DMS53 treated with DMSO at 0.1 percent for 48 hours (cell line): ENCODE data around the gene TNFSF4.

ENCODE experiments used
- DNase-seq: peaks from one replicate; lab custom pipeline; 2025; ENCODE audit not compliant: unreplicated experiment; lab: John Stamatoyannopoulos, UW

TNFSF4 gene

GRCh38 chr1:173210716-173211231 lies 3.6 kb upstream of the TNFSF4 start:
- DNase-seq, result no peak

DNA sequence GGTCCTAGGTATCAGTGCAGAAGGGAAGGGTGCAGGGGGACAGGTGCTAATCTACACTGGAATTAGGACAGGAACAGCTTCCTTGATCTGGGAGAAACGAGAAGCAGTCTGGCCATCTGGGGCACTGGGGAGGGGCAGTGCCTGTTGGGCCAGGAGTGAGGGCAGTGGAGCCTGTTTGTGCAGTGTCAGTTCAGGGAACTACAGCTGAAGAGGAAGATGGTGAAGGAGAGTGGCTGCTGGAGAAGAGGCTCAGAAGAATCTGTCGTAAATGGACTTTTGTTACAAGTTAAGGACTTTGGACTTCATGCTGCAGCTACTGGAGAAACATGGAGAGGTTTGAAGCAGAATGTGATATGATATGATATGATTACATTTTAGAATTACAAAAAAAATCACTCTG lies 3.2 kb upstream of the TNFSF4 start:
- no peak for DNase-seq

GRCh38 chr1:173208868-173209267 lies 1.7 kb upstream of the TNFSF4 start:
- DNase-seq, result no peak

- no peak for DNase-seq
Observed at GRCh38 chr1:173208146-173208545, 1.0 kb upstream of the TNFSF4 start.

DNA sequence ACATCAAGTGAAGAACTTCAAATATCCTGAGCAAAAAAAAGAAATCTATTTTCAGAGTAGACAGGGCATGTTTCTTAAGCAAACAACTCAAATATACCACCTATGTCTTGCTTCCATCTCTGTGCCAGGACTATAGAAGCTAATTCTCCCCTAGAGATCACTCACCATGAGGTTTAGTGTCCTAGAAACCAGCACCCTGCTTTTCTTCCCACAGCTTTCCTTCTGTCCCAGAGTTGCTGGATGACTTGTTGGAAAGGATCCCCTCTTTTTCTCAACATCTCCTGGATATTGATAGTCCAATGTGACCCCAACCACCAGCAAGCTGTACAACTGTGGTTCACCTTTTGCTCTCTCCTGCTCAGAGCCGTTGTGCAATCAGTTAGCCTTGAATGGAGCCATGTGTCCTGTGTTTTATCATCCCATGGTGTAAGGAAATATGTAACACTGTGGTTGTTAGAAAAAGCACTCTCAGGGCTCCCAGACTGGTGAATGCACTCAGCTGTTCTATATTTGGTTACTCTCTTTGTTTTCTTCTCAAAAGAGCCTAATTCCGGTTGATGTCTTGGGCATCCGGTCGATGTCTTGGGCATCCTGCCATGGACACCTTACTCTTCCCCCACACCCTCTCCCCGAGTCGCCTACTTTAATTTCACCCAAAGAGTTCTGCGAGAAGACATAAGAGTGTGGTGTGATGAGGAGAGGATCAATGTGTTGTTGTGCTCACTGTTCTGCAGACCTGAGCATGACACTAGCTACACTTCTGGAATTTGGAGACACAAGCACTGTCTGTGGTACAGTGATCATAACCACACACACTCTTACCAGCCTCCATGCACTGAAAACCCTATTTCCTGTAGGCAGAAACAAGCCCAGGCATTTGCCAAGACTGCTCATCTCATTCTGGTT lies 1.7 kb downstream of the TNFSF4 start:
- no peak for DNase-seq

DNA sequence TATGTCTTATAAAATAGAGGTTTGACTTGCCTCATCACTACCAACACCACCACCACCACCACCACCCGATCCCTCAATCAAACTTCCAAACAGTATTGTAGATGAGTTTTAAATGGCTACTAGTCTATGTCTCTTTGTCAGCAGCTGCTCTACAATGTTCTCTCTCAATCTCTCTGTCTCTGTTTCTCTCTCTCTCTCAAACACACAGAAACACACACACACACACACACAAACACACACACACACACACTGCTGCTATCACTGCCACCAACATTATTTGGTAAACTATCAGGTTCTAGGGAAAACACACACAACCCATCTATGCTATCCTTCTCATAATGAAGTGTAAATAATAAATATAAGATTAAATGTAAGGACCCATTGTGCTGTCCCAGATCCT lies 2.4 kb downstream of the TNFSF4 start:
- no peak for DNase-seq

GRCh38 chr1:173202424-173203145 lies 4.5 kb downstream of the TNFSF4 start:
- DNase-seq, result peak; percentile 61

GRCh38 chr1:173201969-173202368 lies 5.2 kb downstream of the TNFSF4 start:
- no peak for DNase-seq

- no peak for DNase-seq
Observed at GRCh38 chr1:173195596-173196088, 11.5 kb downstream of the TNFSF4 start.

DNA sequence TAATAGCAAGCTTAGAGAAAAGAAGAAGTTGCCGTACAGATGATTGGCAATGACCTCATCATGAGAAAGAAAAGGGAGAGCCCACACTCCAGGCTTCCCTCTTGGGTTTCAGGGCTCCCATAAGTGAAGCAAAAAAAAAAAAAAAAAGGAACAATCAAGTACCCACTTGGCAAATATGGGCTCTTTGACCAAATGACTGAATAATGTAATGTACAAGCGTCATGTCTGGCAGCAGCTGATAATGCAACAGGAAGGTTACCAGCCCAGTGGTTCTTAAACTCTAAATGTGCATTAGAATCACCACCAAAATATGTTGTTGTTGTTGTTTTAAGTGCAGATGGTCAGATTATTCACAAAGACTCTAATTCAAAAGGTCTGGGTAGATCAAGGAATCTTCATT lies 13.5 kb downstream of the TNFSF4 start:
- DNase-seq, result no peak

DNA sequence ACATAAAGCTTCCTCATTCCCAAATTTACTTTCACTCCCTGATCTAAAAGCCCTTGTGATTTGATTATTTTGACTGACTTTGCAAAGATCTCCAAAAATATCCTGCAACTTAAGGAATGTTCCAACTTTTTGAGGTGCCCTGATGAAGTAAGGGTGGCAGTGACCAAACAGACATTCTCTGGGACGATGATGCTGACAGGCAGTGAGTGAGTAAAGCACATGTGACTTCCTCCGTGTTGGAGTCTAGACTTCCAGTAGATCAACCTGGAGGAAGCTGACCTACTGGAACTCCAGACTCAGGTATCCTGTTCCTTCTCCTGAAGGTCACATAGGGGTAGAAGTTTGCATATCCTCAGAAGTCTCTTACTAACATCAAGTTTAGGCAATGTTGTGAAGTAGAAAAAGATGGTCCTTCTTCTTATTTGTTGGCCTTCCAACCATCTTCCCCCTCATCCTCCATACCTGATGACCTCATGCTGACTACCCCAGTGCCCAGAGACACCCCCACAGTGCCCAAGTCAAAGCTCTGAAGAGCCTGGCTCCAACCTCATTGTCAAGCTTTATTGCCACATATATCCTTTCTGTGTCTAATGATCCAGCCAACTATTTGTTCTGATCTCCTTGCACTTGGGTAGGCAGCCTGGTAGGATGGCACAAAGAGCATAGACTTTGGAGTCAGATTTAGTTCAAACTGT lies 16.0 kb downstream of the TNFSF4 start:
- no peak for DNase-seq

GRCh38 chr1:173190101-173190936 lies 16.8 kb downstream of the TNFSF4 start:
- DNase-seq, result peak; percentile 74

DNA sequence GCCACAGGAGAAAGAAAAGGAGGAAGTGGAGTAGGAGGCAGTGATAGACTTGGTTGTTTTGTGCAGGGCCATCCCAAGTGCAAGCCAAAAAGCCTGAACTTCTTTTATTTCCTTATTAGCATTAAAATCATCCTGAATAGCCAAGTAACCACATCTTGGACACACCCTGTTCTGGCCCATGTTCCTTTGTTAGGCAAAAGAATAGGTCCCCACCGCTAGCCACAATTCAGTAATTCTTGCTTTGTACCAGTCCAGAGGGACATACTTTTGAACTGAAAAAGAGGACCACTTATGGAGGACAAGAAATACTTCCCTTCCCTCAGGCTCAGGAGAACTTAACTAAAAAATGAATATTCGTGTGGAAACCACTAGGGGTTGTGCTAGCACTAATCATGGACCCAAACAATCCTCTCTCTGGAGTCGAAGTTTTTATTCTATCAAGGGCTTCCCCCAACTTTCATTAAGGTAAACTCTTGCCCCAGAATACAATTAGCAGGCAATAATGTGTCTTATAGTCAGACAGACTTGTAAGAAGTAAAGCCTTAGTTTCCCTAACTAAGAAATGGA lies 19.4 kb downstream of the TNFSF4 start:
- DNase-seq, result no peak

GRCh38 chr1:173181791-173182190 lies 25.3 kb downstream of the TNFSF4 start:
- no peak for DNase-seq

- no peak for DNase-seq
Observed at GRCh38 chr1:173176246-173176645, 30.9 kb downstream of the TNFSF4 start.

DNA sequence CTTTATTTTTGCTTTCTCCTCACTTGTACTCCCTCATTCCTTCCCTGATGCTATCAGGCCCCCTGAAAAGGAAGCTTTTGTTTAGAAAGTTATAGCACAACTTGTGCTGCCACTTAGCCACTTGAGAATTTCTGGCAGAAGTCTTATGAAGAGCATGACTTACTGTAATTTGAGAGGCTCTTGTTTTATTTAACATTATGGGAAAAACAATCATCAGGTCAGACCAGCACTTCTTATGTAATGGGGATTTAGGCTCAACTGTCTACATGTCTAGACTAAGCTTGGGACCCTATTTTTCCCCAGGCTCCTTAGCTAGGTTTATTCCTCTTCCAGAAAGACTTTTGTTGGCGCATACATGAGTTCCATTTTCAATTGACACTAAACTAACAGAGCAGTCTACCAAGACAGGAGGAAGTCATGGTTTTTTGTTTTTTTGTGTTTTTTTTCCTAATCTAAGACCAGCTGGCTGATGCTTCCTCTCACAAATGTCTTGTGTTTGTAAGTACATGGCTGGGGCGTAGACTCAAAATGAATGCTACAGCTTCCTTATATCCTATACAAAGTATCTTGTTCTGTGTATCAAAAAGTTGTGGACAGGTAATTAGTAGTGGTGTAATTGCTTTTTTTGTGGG lies 31.5 kb downstream of the TNFSF4 start:
- peak; percentile 4 for DNase-seq

DNA sequence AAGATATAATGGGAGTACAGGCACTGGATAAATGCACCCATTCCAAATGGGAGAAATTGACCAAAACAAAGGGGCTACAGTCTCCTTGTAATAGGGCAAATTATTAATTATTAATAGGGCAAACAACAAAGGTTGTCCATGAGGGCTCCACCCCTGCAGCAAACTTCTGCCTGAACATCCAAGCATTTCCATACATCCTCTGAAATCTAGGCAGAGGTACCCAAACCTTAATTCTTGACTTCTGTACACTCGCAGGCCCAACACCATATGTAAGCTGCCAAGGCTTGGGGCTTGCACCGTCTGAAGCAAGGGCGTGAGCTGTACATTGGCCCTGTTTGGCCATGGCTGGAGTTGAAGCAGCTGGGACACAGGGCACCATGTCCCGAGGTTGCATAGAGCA lies 33.7 kb downstream of the TNFSF4 start:
- DNase-seq, result no peak

GRCh38 chr1:173171152-173171551 lies 36.0 kb downstream of the TNFSF4 start:
- no peak for DNase-seq

DNA sequence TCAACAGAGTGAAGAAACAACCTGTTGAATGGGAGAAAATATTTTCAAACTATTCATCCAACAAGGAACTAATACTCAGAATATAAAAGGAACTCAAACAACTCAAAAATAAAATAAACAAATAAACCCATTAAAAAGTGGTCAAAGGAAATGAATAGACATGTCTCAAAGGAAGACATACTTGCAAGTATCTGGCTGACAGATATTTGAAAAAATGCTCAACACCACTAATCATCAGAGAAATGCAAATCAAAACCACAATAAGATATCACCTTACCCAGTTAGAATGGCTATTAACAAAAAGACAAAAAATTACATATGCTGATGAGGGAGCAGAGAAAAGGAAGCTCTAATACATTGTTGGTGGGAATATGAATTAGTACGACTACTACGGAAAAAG lies 38.2 kb downstream of the TNFSF4 start:
- DNase-seq, result no peak

GRCh38 chr1:173164686-173165085 lies 42.4 kb downstream of the TNFSF4 start:
- no peak for DNase-seq
